ENCODE results near the gene STRADB. TPM values are rescaled to one million over a fixed set of nuclear protein-coding genes. Genes with fewer than 3 reads are reported as not detected.

The STRADB gene
- 26.5 and 27.6 TPM in 2 replicates for total RNA-seq (2014; rRNA removed; shearing (Covaris generic))

- no peaks in the 10 kb centered on the region for H3K27me3 ChIP-seq
- H3K4me1 ChIP-seq: peaks cover 23% of the 10 kb centered on the region
- no peaks in the 10 kb centered on the region for H3K9me3 ChIP-seq (replicated peaks)
- H3K27ac ChIP-seq: peak within 1 kb of the TSS; percentile 80
- peak; percentile 95 for DNase-seq
- peak within 1 kb of the TSS; percentile 81 for H3K4me3 ChIP-seq
- no peaks in the 10 kb centered on the region for H3K36me3 ChIP-seq
These were observed at the start of gene STRADB, which contains the start of gene TRAK2 for GRCh38 chr2:201451292-201452057. STRADB (plus strand) TSS chr2:201451740; CDS start chr2:201454841, 3,101 bp downstream. TRAK2 (minus strand) TSS chr2:201451458; CDS start chr2:201420507, 30,951 bp downstream.

- DNase-seq: no peak
- Histone ChIP-seq H3K36me3 (peaks cover 3% of the 10 kb centered on the region; the same call in 1 of the 2 replicates), H3K27me3 (no peaks in the 10 kb centered on the region), H3K9me3 (replicated peaks) (no peaks in the 10 kb centered on the region), H3K27ac (no peak overlapping the region), H3K4me3 (no peak overlapping the region), H3K4me1 (no peaks in the 10 kb centered on the region; the same call in none of the 2 replicates)
These were observed 49.7 kb upstream of the STRADB start for GRCh38 chr2:201401815-201402214.

DNA sequence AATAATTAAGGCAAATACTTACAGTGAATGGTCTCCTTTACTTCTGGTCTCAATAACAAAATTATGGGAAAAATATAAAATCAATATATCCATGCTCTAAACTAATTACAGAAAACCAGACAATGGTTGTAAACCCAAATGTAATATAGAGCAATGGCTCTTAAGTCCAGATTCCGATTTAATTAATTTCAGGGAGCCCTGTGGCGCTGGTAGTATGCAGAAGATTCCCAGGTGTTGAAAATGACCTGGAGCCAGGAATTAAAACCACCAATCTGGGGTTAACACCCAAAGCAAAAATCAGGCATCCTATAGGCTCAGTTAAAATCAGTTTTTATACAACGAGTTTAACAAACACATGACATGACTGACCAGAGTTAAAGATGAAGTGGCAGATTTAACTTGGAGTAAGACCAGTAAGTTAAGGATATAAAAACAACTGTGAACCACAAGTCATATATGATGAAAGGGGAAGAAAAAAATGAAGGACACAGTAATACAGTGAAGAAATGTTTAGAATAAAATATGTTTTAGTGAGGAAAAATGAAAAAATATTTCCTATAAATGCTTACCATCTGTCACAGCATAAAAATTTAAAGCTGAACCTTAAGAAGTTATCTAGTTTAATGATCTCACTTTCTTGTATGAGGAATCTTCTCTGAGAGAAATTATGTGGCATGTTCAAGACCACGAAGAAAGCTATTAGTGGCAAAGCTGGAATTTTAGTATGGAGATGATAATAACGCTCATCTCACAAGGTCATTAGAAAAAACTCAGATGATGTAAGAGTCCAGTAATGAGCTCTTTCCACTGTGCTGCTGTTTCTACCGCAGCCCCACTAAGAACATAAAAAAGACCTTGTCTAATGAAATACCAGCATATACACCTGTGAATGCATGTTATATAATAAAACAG is 48.6 kb upstream of the STRADB start:
- no peaks in the 10 kb centered on the region for H3K27me3 ChIP-seq
- H3K36me3 ChIP-seq: peaks cover 3% of the 10 kb centered on the region; the same call in 1 of the 2 replicates
- H3K4me1 ChIP-seq: no peaks in the 10 kb centered on the region; the same call in none of the 2 replicates
- no peaks in the 10 kb centered on the region for H3K9me3 ChIP-seq (replicated peaks)
- no peak for DNase-seq
- H3K4me3 ChIP-seq: no peak overlapping the region
- no peak overlapping the region for H3K27ac ChIP-seq

DNA sequence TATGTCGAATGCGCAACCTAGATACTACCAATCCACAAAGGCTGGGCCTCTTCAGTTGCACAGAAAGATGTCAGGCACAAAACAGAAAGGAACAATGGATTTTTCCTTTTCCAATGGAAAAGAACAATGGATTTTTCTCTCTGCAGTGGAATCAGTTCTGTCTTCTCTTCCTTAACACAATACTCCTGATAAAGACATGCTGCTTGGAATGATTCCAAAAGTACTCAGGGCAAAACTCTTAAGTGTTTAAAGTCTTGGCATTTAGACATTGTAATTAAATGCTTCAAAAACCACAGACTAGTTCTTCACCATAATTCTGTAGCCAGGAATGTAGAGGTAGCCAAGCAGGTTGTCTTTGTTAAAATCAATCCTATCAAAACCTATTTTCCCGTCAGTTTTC is 47.7 kb upstream of the STRADB start:
- H3K27ac ChIP-seq: no peak overlapping the region
- DNase-seq: no peak

DNA sequence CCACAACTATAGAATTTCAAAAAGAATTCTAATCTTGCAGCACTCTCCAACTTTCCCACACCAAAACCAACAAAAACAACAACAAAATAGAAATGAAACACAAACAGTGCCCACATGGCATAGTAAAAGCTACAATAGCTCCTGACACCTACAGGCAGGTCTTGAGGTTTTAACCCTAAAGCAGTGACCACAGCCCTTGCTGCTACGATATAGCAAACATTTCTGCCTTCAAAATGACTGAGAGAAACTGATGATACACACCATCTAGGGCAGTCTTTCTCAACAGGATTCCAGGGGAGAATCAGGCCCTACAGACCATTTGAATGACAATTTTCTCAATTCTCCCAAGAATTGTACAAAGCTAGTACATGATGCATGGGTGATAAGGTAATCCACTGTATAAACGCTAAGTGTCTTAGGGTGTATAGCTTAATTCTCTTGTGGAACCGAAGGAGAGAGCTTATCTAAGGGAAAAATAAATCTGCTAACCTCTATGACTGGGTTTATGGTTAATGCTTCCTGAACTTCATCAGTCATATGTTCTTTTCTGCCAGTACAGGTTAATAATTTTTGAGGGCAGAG is 46.8 kb upstream of the STRADB start:
- no peaks in the 10 kb centered on the region for H3K9me3 ChIP-seq (replicated peaks)
- no peaks in the 10 kb centered on the region for H3K27me3 ChIP-seq
- peaks cover 3% of the 10 kb centered on the region; the same call in 1 of the 2 replicates for H3K36me3 ChIP-seq
- H3K4me1 ChIP-seq: no peaks in the 10 kb centered on the region; the same call in none of the 2 replicates
- H3K4me3 ChIP-seq: no peak overlapping the region
- no peak overlapping the region for H3K27ac ChIP-seq
- no peak for DNase-seq

More for the DNA sequence above, 47.7 kb upstream of the STRADB start:
- Histone ChIP-seq H3K4me3 (no peak overlapping the region), H3K36me3 (peaks cover 3% of the 10 kb centered on the region; the same call in 1 of the 2 replicates), H3K27me3 (no peaks in the 10 kb centered on the region), H3K9me3 (replicated peaks) (no peaks in the 10 kb centered on the region), H3K4me1 (no peaks in the 10 kb centered on the region; the same call in none of the 2 replicates)

DNA sequence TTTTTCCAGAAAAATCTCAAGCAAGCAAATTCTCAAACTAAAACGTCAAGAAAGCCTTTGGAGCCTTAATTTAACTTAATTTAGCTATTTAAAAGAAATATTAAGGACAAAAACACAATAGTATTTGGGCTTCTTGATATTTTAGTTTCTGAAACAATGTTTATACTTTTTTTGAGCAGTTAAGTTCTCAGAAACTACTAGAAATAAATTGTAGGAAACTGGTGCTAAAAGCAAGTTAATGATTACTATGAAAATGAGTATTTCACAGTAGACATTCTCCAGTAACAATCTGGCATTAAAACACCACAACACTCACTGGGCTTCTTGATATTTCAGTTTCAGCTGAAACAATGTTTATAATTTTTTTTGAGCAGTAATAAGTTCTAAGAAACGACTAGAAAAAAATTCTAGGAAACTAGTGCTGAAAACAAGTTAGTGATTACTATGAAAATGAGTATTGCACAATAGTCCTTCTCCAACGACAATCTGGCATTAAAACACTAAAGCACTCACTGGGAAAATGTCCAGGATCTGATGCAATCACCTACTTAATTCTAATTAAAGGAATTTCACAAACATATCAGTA is 45.4 kb upstream of the STRADB start:
- no peaks in the 10 kb centered on the region for H3K9me3 ChIP-seq (replicated peaks)
- no peak for DNase-seq
- H3K4me3 ChIP-seq: no peak overlapping the region
- no peaks in the 10 kb centered on the region for H3K36me3 ChIP-seq
- no peaks in the 10 kb centered on the region for H3K27me3 ChIP-seq
- H3K27ac ChIP-seq: no peak overlapping the region
- no peaks in the 10 kb centered on the region; the same call in none of the 2 replicates for H3K4me1 ChIP-seq

DNA sequence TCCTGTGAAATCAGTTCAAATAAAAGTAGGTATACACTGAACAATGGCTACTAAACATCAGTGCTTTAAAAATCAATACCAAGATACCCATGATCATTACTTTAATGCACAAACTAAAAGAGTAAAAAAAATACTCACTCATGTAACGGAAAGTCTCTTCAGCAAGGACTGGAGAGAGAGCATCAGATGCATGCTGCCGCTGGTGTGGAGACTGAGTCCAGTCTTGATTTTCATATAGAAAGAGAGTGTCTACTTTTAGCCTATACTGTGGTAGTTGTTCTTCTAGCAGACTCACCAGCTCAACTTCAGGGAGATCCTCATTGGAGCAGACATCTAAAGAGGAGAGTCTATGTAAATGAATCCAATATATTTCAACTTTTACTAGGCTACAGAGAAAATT is 44.3 kb upstream of the STRADB start:
- DNase-seq: no peak
- no peaks in the 10 kb centered on the region for H3K9me3 ChIP-seq (replicated peaks)
- no peaks in the 10 kb centered on the region; the same call in 1 of the 2 replicates for H3K4me1 ChIP-seq
- no peaks in the 10 kb centered on the region for H3K27me3 ChIP-seq
- no peaks in the 10 kb centered on the region for H3K36me3 ChIP-seq
- no peak overlapping the region for H3K27ac ChIP-seq
- no peak overlapping the region for H3K4me3 ChIP-seq

DNA sequence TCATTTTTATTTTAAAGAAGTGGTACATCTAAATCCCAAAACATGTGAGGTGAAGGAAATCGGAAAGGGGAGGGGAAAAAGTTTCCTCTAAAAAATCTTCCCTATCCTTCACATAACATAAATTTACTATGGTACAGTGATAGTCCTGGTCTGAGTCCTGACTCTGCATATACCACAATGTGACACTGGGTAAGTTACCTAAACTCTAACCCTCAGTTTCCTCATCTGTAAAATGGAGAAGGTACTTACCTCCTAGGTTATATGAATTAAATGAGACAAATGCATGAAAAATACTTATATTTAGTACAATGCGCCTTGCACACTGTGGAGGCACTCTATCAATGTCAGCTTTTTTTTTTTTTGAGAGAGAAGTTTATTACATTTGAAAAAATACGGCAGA is 42.6 kb upstream of the STRADB start:
- H3K36me3 ChIP-seq: no peaks in the 10 kb centered on the region
- no peaks in the 10 kb centered on the region for H3K4me1 ChIP-seq
- no peak overlapping the region for H3K27ac ChIP-seq
- no peak overlapping the region for H3K4me3 ChIP-seq
- DNase-seq: no peak
- no peaks in the 10 kb centered on the region for H3K9me3 ChIP-seq (replicated peaks)
- H3K27me3 ChIP-seq: no peaks in the 10 kb centered on the region

GRCh38 chr2:201411421-201411820 is 40.1 kb upstream of the STRADB start:
- Histone ChIP-seq H3K9me3 (replicated peaks) (no peaks in the 10 kb centered on the region), H3K27me3 (no peaks in the 10 kb centered on the region), H3K4me3 (no peak overlapping the region), H3K4me1 (no peaks in the 10 kb centered on the region), H3K27ac (no peak overlapping the region), H3K36me3 (no peaks in the 10 kb centered on the region)
- DNase-seq: no peak

DNA sequence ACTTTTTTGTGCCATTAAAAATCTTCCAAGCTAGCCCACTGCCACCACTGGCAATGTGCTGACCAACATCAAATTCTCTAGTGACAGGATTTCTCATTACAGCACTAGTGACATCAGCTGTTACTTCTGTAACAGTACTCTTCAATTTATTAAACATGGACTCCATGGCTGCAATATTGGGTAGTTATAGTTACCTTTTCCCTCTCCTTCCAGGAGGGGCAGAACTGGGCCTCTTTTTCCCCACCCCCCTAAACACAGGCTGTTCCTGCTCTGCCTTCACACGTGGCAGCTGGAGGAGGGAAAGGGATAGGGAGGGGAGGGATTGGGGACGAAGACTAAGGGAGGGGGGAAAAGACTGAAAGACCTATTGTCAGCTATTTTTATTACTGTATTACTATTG is 38.4 kb upstream of the STRADB start:
- Histone ChIP-seq H3K4me1 (no peaks in the 10 kb centered on the region), H3K4me3 (no peak overlapping the region), H3K27ac (no peak overlapping the region), H3K27me3 (no peaks in the 10 kb centered on the region), H3K36me3 (no peaks in the 10 kb centered on the region), H3K9me3 (replicated peaks) (no peaks in the 10 kb centered on the region)
- no peak for DNase-seq

GRCh38 chr2:201413552-201413951 is 38.0 kb upstream of the STRADB start:
- Histone ChIP-seq H3K4me1 (no peaks in the 10 kb centered on the region), H3K4me3 (no peak overlapping the region), H3K27ac (no peak overlapping the region), H3K36me3 (no peaks in the 10 kb centered on the region), H3K9me3 (replicated peaks) (no peaks in the 10 kb centered on the region), H3K27me3 (no peaks in the 10 kb centered on the region)
- no peak for DNase-seq

GRCh38 chr2:201414099-201415023 is 37.2 kb upstream of the STRADB start:
- Histone ChIP-seq H3K36me3 (no peaks in the 10 kb centered on the region), H3K9me3 (replicated peaks) (no peaks in the 10 kb centered on the region), H3K4me1 (no peaks in the 10 kb centered on the region), H3K27me3 (no peaks in the 10 kb centered on the region), H3K4me3 (no peak overlapping the region), H3K27ac (no peak overlapping the region)
- DNase-seq: no peak

GRCh38 chr2:201415149-201415548 is 36.4 kb upstream of the STRADB start:
- Histone ChIP-seq H3K36me3 (no peaks in the 10 kb centered on the region), H3K27me3 (no peaks in the 10 kb centered on the region), H3K4me1 (no peaks in the 10 kb centered on the region), H3K27ac (no peak overlapping the region), H3K9me3 (replicated peaks) (no peaks in the 10 kb centered on the region), H3K4me3 (no peak overlapping the region)
- DNase-seq: no peak

Data from SJCRH30 (cell line).